Stomach (tissue), 9 donors: ENCODE results near the gene FIGLA. TPM values are rescaled to one million over a fixed set of nuclear protein-coding genes. Genes with fewer than 3 reads are reported as not detected.

Experiments
- DNase-seq, 2 donors: peaks; one replicate each; pipeline versions ENCODE4 v3.0.0 to v3.0.0-alpha.2; 2013 to 2019
- H3K27ac ChIP-seq, 5 donors: fragments of 200-600 bp in 4 of 5; sonication (generic) in 4 of 5; one replicate each; pipeline ENCODE4 v1.5.1; 2013 to 2019; ENCODE audit warnings: mild to moderate bottlenecking in 1 of 5, moderate library complexity in 1 of 5
- H3K27me3 ChIP-seq, 3 donors: fragments of 200-600 bp; sonication (generic); one replicate each; pipeline ENCODE4 v1.5.1; 2017 to 2019; ENCODE audit warnings: mixed run types in 1 of 3
- H3K36me3 ChIP-seq, 4 donors: fragments of 200-600 bp; sonication (generic); 1 replicate in 3 of 4; 2 replicates in 1 of 4; pipeline ENCODE4 v1.5.1; 2016 to 2019
- H3K4me1 ChIP-seq, 4 donors: fragments of 200-600 bp; sonication (generic); one replicate each; pipeline ENCODE4 v1.5.1; 2016 to 2019
- H3K4me3 ChIP-seq, 4 donors: fragments of 200-600 bp; sonication (generic) in 3 of 4; one replicate each; pipeline ENCODE4 v1.5.1; 2016 to 2019; ENCODE audit warnings: mild to moderate bottlenecking in 1 of 4
- H3K9me3 ChIP-seq, 4 donors: fragments of 200-600 bp; sonication (generic); one replicate each; pipeline ENCODE4 v1.5.1; 2016 to 2019
- EP300 ChIP-seq: sonication (generic); formaldehyde crosslinking; IDR thresholded peaks from one replicate; pipeline ENCODE4 v1.6.1; 2017; ENCODE audit warnings: antibody characterized with exemption
- POLR2A ChIP-seq, 4 donors: fragments of 450-650 bp; IDR thresholded peaks; one replicate each; pipeline ENCODE4 v1.6.1; 2016; ENCODE audit warnings: antibody characterized with exemption in 4 of 4, control low read depth in 2 of 4, mild to moderate bottlenecking in 1 of 4, moderate library complexity in 1 of 4
- POLR2AphosphoS5 ChIP-seq, 3 donors: sonication (generic); formaldehyde crosslinking; IDR thresholded peaks; one replicate each; pipeline ENCODE4 v1.6.1; 2016; ENCODE audit warnings: antibody characterized with exemption in 3 of 3
- WGBS, 5 donors: extraction: QIAGEN DNeasy Blood & Tissue Kit in 3 of 5; methylation state at CpG; one replicate each; pipeline versions ENCODE4 v1.1.5 to v1.1.7; 2013 to 2018; 5-methylcytosine and 5-hydroxymethylcytosine counted together
- intact Hi-C: fragments of 100-400 bp; cut with DNase I; formaldehyde crosslinking; loops from one replicate; pipeline ENCODE4 v1.15.1; 2023; ENCODE audit warnings: low total_unique reads
- polyA plus RNA-seq, 3 donors: library from polyadenylated mRNA; stranded (reverse); fragments of 200-250 nt; gene quantifications; one replicate each; pipeline ENCODE4 v1.2.3, GENCODE V29; 2013
- total RNA-seq, 5 donors: library from RNA; depleted of rRNA; stranded (reverse); fragments of >200 nt; gene quantifications; one replicate each; pipeline versions ENCODE4 v1.1.0 to v1.2.3, GENCODE V29; 2014 to 2016
- TF ChIP-seq, protein P1 (sequence below), 7 experiments: fragments of 450-650 bp in 4 of 7; fragments of 200-600 bp in 3 of 7; sonication (generic) in 3 of 7; IDR thresholded peaks; one replicate each; pipeline ENCODE4 v1.5.1; 2016 to 2019; ENCODE audit warnings: antibody characterized with exemption in 7 of 7, control low read depth in 2 of 7, mild to moderate bottlenecking in 1 of 7
- donor health status: healthy with polysubstance abuse.
- donor health status: Bipolar disorder and iron deficiency.
- donor health status: healthy.

FIGLA gene
- total and polyA plus RNA-seq, 8 donors: 0.75 TPM; not detected in 7

DNA sequence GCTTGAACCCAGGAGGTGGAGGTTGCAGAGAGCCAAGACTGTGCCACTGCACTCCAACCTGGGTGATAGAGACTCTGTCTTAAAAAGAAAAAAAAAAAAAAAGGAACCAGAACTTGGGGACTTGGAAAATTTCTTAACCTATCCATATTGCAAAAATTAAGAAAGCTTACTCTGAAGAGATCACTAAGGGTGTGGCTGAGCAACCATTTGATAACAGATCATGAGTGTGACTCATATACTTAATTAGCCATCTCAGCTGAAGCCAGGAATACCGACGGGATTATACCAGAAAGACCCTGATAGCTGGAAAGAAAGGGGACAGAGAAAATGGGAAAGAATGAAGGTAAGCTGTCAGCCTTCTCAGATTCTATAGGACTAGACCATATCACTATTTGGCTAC, 15.3 kb downstream of the FIGLA start:
- H3K27ac ChIP-seq: no peak overlapping the region
- no peaks in the 10 kb centered on the region for H3K36me3 ChIP-seq
- intact Hi-C loops: no loop called here
- no peaks in the 10 kb centered on the region for H3K4me1 ChIP-seq
- no peak for TF ChIP-seq EP300
- TF ChIP-seq POLR2A (IDR thresholded peaks at IDR 0.05): no peak
- no peak for TF ChIP-seq POLR2AphosphoS5 (IDR thresholded peaks at IDR 0.05)
- TF ChIP-seq, protein P1, sequence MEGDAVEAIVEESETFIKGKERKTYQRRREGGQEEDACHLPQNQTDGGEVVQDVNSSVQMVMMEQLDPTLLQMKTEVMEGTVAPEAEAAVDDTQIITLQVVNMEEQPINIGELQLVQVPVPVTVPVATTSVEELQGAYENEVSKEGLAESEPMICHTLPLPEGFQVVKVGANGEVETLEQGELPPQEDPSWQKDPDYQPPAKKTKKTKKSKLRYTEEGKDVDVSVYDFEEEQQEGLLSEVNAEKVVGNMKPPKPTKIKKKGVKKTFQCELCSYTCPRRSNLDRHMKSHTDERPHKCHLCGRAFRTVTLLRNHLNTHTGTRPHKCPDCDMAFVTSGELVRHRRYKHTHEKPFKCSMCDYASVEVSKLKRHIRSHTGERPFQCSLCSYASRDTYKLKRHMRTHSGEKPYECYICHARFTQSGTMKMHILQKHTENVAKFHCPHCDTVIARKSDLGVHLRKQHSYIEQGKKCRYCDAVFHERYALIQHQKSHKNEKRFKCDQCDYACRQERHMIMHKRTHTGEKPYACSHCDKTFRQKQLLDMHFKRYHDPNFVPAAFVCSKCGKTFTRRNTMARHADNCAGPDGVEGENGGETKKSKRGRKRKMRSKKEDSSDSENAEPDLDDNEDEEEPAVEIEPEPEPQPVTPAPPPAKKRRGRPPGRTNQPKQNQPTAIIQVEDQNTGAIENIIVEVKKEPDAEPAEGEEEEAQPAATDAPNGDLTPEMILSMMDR (IDR thresholded peaks at IDR 0.05): no peak
- H3K4me3 ChIP-seq: no peak overlapping the region
- H3K9me3 ChIP-seq: no peaks in the 10 kb centered on the region
- DNase-seq: no peak
- peaks cover 0 to 66% (median 28%) of the 10 kb centered on the region in 3 donors for H3K27me3 ChIP-seq
- WGBS, 5 donors: 36 to 55% (median 42%) methylated on average over 2 of the region's 2 CpGs

DNA sequence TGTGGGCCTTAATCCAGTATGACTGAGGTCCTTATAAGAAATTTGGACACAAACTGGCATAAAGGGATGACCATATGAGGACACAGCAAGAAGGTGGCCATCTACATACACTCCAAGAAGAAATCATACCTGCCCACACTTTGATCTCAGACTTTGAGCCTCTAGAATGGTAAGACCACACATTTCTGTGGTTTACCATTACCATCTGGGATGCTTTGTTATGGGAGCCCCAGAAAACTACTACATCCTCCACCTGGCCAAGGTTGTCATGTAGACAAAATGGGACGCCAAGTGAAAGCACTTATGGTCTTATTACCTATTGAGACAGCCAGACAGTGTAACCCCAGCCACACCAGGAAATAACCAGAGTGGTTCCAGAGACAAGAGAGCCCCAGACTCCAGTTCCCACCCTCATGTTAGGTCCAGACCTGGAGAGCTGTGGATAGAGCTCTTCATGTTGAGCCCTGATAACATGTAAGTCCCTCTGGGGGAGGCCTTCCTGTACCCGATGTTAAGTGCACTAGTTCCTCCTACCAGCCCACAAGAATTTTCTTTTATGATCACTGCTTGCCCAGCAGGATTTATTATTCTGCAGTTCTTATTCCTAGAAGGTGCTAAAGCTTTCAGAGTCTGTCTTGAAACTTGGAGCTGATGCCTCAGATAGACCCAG, 17.8 kb downstream of the FIGLA start:
- intact Hi-C loops: no loop called here
- DNase-seq: no peak
- H3K9me3 ChIP-seq: no peaks in the 10 kb centered on the region
- H3K27me3 ChIP-seq: peaks cover 0 to 85% (median 47%) of the 10 kb centered on the region in 3 donors
- H3K27ac ChIP-seq: no peak overlapping the region
- no peak for TF ChIP-seq POLR2A (IDR thresholded peaks at IDR 0.05)
- no peak for TF ChIP-seq POLR2AphosphoS5 (IDR thresholded peaks at IDR 0.05)
- TF ChIP-seq EP300: no peak
- TF ChIP-seq, protein P1 (IDR thresholded peaks at IDR 0.05): no peak
- H3K4me1 ChIP-seq: peaks cover 4 to 5% (median 4%) of the 10 kb centered on the region in 4 donors
- no peak overlapping the region for H3K4me3 ChIP-seq
- H3K36me3 ChIP-seq: no peaks in the 10 kb centered on the region
- 74 to 86% (median 75%) methylated on average over 2 of the region's 2 CpGs for WGBS, 5 donors

DNA sequence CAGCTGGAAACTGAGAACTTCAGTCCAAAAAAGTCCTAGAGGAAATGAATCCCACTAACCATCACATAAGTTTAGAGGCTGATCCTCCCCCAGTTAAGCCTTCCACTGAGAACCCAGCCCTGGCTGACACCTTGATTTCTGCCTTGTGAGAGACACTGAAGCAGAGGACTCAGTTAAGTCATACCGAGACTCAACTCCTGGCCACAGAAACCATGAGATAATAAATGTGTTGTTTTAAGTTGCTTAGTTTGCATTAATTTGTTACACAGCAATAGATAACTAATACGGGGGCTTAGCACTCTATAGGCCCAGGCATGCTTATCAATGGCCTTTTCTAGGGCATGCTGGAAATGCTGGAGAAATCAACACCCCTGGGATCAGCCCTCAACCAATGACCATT, 19.0 kb downstream of the FIGLA start:
- H3K27me3 ChIP-seq: peaks cover 0 to 91% (median 58%) of the 10 kb centered on the region in 3 donors
- H3K27ac ChIP-seq: no peak overlapping the region
- no peak for DNase-seq
- no peaks in the 10 kb centered on the region for H3K36me3 ChIP-seq
- peaks cover 12 to 17% (median 15%) of the 10 kb centered on the region in 4 donors for H3K4me1 ChIP-seq
- TF ChIP-seq POLR2A (IDR thresholded peaks at IDR 0.05) (no peak), EP300 (no peak), POLR2AphosphoS5 (IDR thresholded peaks at IDR 0.05) (no peak)
- TF ChIP-seq, protein P1 (IDR thresholded peaks at IDR 0.05): no peak
- no peaks in the 10 kb centered on the region for H3K9me3 ChIP-seq
- intact Hi-C loops: no loop called here
- 56 to 79% (median 75%) methylated on average over 2 of the region's 2 CpGs for WGBS, 5 donors
- no peak overlapping the region for H3K4me3 ChIP-seq

DNA sequence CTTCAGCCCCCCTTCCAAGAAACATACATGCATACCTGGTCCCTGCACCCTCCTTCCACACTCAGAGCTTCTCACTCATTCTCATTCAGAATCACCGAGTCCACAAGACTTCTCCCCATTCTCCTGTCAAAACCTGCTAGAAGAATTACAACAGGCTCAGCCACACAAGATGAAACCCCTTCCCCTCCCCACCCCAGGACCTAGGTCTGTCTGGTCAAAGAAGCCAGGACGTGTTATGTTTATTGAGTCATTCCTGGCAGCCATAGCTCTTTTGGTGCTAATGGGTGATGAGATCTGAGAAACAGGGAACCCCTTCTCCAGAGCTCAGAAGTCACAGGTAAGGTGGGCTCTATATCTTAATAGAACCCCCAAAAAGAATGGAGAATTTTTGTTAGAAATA, 21.0 kb downstream of the FIGLA start:
- 38 to 67% (median 41%) methylated on average over 2 of the region's 2 CpGs for WGBS, 5 donors

More for the DNA sequence above, 21.0 kb downstream of the FIGLA start:
- no peaks in the 10 kb centered on the region for H3K36me3 ChIP-seq
- TF ChIP-seq, protein P1 (IDR thresholded peaks at IDR 0.05): no peak
- TF ChIP-seq EP300: no peak
- TF ChIP-seq POLR2A (IDR thresholded peaks at IDR 0.05): no peak
- TF ChIP-seq POLR2AphosphoS5 (IDR thresholded peaks at IDR 0.05): no peak
- intact Hi-C loops: no loop called here
- peaks cover 12 to 18% (median 15%) of the 10 kb centered on the region in 4 donors for H3K4me1 ChIP-seq
- no peaks in the 10 kb centered on the region for H3K9me3 ChIP-seq
- H3K27me3 ChIP-seq: peaks cover 0 to 91% (median 64%) of the 10 kb centered on the region in 3 donors
- no peak overlapping the region for H3K4me3 ChIP-seq
- H3K27ac ChIP-seq: no peak overlapping the region
- no peak for DNase-seq
